Ascending aorta (tissue), 2 donors: Measurements from ENCODE around the gene VAV1. TPM values are rescaled to one million over a fixed set of nuclear protein-coding genes. Genes with fewer than 3 reads are reported as not detected.

Experiments
- DNase-seq, 2 donors: peaks; one replicate each; pipeline ENCODE4 v3.0.0-alpha.2; 2019; ENCODE audit warnings: low spot score in 2 of 2
- H3K27ac ChIP-seq, 2 donors: fragments of 200-600 bp; sonication (generic); one replicate each; pipeline ENCODE4 v1.5.1; 2016 to 2017; ENCODE audit warnings: mild to moderate bottlenecking in 1 of 2
- H3K27me3 ChIP-seq: fragments of 200-600 bp; sonication (generic); one replicate; pipeline ENCODE4 v1.5.1; 2017
- H3K36me3 ChIP-seq, 2 donors: fragments of 200-600 bp; sonication (generic); one replicate each; pipeline ENCODE4 v1.5.1; 2016
- H3K4me1 ChIP-seq, 2 donors: fragments of 200-600 bp; sonication (generic); one replicate each; pipeline ENCODE4 v1.5.1; 2016 to 2017; ENCODE audit warnings: mild to moderate bottlenecking in 1 of 2
- H3K4me3 ChIP-seq, 2 donors: fragments of 200-600 bp; sonication (generic); one replicate each; pipeline ENCODE4 v1.5.1; 2016 to 2017; ENCODE audit warnings: mild to moderate bottlenecking in 1 of 2
- H3K9me3 ChIP-seq, 2 donors: fragments of 200-600 bp; sonication (generic); one replicate each; pipeline ENCODE4 v1.5.1; 2016
- intact Hi-C: fragments of 100-400 bp; cut with DNase I; formaldehyde crosslinking; loops from one replicate; pipeline ENCODE4 v1.15.1; 2023
- total RNA-seq: library from RNA; depleted of rRNA; stranded (reverse); fragments of >200 nt; gene quantifications from one replicate; pipeline ENCODE4 v1.1.0, GENCODE V29; 2016
- TF ChIP-seq, protein P1 (sequence below), 3 experiments: fragments of 200-600 bp in 2 of 3; fragments of 450-650 bp in 1 of 3; sonication (generic) in 2 of 3; IDR thresholded peaks; one replicate each; pipeline ENCODE4 v1.5.1; 2016 to 2019; ENCODE audit warnings: antibody characterized with exemption in 3 of 3, mild to moderate bottlenecking in 1 of 3, moderate library complexity in 1 of 3

Gene VAV1
- total RNA-seq, 1 donor from 2014 or later: 4.4 TPM

DNA sequence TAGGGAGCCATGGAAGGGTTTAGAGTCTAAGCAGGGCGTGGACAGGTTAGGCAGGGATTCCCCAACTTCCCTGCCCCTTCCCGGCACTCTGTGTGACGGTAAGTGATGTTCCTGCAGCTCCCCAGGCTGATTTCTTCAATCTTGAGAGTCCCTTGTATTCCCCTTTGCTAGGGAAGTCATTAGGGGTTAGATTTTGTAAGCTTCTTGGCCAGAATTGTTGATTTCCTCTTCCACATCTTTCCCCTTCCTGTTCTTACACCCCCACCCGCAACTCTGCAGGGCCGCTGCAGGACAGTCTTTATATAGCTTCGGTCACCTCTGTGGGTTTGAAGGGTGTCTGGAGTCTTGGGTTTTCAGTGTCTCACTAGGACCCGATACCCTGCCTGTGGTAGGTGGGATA is 104.2 kb downstream of the VAV1 start:
- Histone ChIP-seq H3K9me3 (no peaks in the 10 kb centered on the region), H3K4me1 (no peaks in the 10 kb centered on the region), H3K4me3 (no peak overlapping the region), H3K27ac (no peak overlapping the region), H3K36me3 (no peaks in the 10 kb centered on the region), H3K27me3 (no peaks in the 10 kb centered on the region)
- TF ChIP-seq, protein P1, sequence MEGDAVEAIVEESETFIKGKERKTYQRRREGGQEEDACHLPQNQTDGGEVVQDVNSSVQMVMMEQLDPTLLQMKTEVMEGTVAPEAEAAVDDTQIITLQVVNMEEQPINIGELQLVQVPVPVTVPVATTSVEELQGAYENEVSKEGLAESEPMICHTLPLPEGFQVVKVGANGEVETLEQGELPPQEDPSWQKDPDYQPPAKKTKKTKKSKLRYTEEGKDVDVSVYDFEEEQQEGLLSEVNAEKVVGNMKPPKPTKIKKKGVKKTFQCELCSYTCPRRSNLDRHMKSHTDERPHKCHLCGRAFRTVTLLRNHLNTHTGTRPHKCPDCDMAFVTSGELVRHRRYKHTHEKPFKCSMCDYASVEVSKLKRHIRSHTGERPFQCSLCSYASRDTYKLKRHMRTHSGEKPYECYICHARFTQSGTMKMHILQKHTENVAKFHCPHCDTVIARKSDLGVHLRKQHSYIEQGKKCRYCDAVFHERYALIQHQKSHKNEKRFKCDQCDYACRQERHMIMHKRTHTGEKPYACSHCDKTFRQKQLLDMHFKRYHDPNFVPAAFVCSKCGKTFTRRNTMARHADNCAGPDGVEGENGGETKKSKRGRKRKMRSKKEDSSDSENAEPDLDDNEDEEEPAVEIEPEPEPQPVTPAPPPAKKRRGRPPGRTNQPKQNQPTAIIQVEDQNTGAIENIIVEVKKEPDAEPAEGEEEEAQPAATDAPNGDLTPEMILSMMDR (IDR thresholded peaks at IDR 0.05): no peak
- DNase-seq: no peak
- intact Hi-C loops: no loop called here

DNA sequence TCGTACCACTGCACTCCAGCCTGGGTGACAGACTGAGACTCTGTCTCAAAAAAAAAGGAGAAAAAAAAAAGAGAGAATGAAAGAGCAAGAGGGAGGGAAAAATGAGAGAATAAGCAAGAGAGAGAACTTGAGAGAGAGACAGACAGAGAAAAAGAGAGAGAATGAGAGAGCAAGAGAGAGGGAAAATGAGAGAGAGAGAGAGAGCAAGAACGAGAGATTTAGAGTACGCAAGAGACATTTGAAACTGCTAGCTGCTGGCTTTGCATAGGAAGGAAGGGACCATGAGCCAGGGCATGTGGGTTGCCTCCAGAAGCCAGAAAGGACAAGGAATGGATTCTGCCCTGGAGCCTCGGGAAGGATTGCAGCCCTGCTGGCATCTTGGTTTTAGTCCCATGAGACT is 105.3 kb downstream of the VAV1 start:
- DNase-seq: no peak
- intact Hi-C loops: no loop called here
- H3K36me3 ChIP-seq: no peaks in the 10 kb centered on the region
- H3K27me3 ChIP-seq: no peaks in the 10 kb centered on the region
- H3K4me1 ChIP-seq: no peaks in the 10 kb centered on the region
- no peaks in the 10 kb centered on the region for H3K9me3 ChIP-seq
- H3K27ac ChIP-seq: no peak overlapping the region
- TF ChIP-seq, protein P1 (IDR thresholded peaks at IDR 0.05): no peak
- no peak overlapping the region for H3K4me3 ChIP-seq

DNA sequence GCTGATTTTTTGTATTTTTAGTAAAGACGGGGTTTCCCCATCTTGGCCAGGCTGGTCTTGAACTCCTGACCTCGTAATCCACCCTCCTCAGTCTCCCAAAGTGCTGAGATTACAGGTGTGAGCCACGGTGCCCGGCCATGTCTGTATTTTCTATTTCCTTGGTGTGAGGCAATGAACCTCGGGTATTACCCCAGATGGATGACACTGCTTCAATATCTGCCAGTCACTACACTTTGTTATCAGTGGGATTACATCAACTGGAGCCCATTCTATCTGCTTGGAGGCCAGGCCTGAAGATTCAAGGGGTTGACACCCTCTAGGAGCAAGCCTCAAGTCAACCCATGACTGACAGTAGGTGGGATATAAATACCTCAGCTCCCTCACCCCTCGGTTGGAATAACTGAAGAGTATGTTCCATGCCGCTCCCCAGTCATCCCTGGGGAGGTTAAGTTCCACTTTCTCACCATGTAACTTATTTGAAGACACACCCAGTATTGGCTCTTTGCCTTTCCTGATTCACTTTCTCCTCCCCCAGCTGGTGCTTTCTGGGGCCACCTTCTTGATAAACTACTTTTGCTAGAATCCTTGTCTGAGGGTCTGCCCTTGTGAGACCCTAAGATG is 113.9 kb downstream of the VAV1 start:
- no peaks in the 10 kb centered on the region for H3K27me3 ChIP-seq
- H3K27ac ChIP-seq: no peak overlapping the region
- H3K9me3 ChIP-seq: peaks cover 0 to 12% of the 10 kb centered on the region in 2 donors
- no peaks in the 10 kb centered on the region for H3K36me3 ChIP-seq
- TF ChIP-seq, protein P1 (IDR thresholded peaks at IDR 0.05): no peak
- intact Hi-C loops: no loop called here
- no peak for DNase-seq
- no peaks in the 10 kb centered on the region for H3K4me1 ChIP-seq
- H3K4me3 ChIP-seq: no peak overlapping the region

DNA sequence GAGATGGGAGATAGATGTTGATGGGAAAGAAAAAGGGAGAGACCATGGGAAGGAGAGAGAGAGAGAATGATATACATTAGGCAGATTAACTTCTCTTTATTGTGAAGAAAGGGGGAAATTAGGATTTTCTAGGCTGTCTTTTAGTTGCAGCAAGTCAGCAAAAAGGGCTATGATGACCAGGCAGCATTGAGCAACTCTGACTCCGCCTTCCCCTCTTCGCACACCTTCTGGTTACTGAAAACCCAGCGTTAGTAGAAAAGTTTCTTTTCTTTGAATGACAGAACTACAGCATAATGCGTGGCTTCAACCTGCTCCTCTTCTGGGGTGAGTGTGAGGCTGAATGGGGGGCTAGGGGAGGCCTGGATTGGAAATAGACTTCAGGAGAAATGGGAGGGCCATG is 114.8 kb downstream of the VAV1 start, which contains the start of gene ADGRE1:
TSS of gene ADGRE1 (plus strand) at position 264 of the 400 bp plus-strand sequence. CDS start at position 294, 30 bp downstream.
- intact Hi-C loops: no loop called here
- H3K36me3 ChIP-seq: no peaks in the 10 kb centered on the region
- H3K9me3 ChIP-seq: peaks cover 0 to 12% of the 10 kb centered on the region in 2 donors
- H3K27ac ChIP-seq: no peak within 1 kb of the TSS
- no peaks in the 10 kb centered on the region for H3K27me3 ChIP-seq
- TF ChIP-seq, protein P1 (IDR thresholded peaks at IDR 0.05): no peak
- DNase-seq: no peak
- H3K4me3 ChIP-seq: no peak within 1 kb of the TSS
- H3K4me1 ChIP-seq: no peaks in the 10 kb centered on the region

DNA sequence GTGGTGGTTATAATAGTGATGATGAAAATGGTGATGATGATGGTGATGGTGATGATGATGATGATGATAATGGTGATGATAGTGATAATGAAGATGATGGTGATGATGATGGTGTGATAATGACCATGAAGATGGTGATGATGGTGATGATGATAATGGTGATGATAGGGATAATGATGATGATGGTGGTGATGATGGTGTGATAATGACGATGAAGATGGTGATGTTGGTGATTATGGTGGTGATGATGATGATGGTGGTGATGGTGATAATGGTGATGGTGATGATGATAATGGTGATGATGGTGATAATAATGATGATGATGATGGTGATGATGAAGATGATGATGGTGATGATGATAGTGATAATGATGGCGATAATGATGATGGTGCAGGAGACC is 116.5 kb downstream of the VAV1 start:
- peaks cover 0 to 12% of the 10 kb centered on the region in 2 donors for H3K9me3 ChIP-seq
- intact Hi-C loops: no loop called here

More for the DNA sequence above, 116.5 kb downstream of the VAV1 start:
- TF ChIP-seq, protein P1 (IDR thresholded peaks at IDR 0.05): no peak
- Histone ChIP-seq H3K36me3 (no peaks in the 10 kb centered on the region), H3K27me3 (no peaks in the 10 kb centered on the region), H3K4me3 (no peak overlapping the region), H3K27ac (no peak overlapping the region), H3K4me1 (no peaks in the 10 kb centered on the region)
- DNase-seq: no peak
